CD14-positive monocyte (primary cell): ENCODE results near the gene FUT8. TPM values are rescaled to one million over a fixed set of nuclear protein-coding genes. Genes with fewer than 3 reads are reported as not detected.

Experiments used
- DNase-seq, 3 donors: peaks; one replicate each; pipeline ENCODE4 v3.0.0-alpha.2; 2011 to 2022
- H2AFZ ChIP-seq: 2 replicates; pipeline ENCODE4 v1.6.0; 2012; ENCODE audit warnings: mild to moderate bottlenecking, low read depth, low read length, inconsistent platforms; ENCODE audit not compliant: insufficient read depth, poor library complexity, severe bottlenecking
- H3K27ac ChIP-seq, 2 donors: 1 replicate in 1 of 2; 2 replicates in 1 of 2; pipeline ENCODE4 v1.5.1; 2012 to 2013; ENCODE audit warnings: low read length in 2 of 2, control low read depth in 1 of 2, inconsistent platforms in 1 of 2, low read depth in 1 of 2, mild to moderate bottlenecking in 1 of 2
- H3K27me3 ChIP-seq, 2 donors: one replicate each; pipeline versions ENCODE4 v1.6.0 to v1.6.1; 2011 to 2013; ENCODE audit warnings: low read length in 2 of 2; ENCODE audit not compliant: control insufficient read depth in 2 of 2, insufficient read depth in 2 of 2
- H3K36me3 ChIP-seq, 2 donors: replicated peaks in 1 of 2; 1 replicate in 1 of 2; 2 replicates in 1 of 2; pipeline versions ENCODE4 v1.5.1 to v1.6.1; 2012 to 2013; ENCODE audit warnings: low read length in 2 of 2, control low read depth in 1 of 2, inconsistent platforms in 1 of 2, mild to moderate bottlenecking in 1 of 2; ENCODE audit not compliant: insufficient read depth in 2 of 2, control insufficient read depth in 1 of 2
- H3K4me1 ChIP-seq, 2 donors: 1 replicate in 1 of 2; 2 replicates in 1 of 2; pipeline versions ENCODE4 v1.5.1 to v1.6.1; 2012 to 2013; ENCODE audit warnings: low read length in 2 of 2, control low read depth in 1 of 2, inconsistent platforms in 1 of 2, mild to moderate bottlenecking in 1 of 2, moderate library complexity in 1 of 2; ENCODE audit not compliant: insufficient read depth in 2 of 2, control insufficient read depth in 1 of 2
- H3K4me2 ChIP-seq: replicated peaks from 2 replicates; pipeline ENCODE3; 2012; ENCODE audit warnings: low read length, moderate library complexity, mild to moderate bottlenecking; ENCODE audit not compliant: poor library complexity, severe bottlenecking; ENCODE audit errors: extremely low read depth
- H3K4me3 ChIP-seq, 3 experiments: fragments of 200-600 bp in 1 of 3; sonication (generic) in 1 of 3; replicated peaks in 1 of 3; 1 replicate in 2 of 3; 2 replicates in 1 of 3; pipeline ENCODE4 v1.5.1; 2011 to 2013; ENCODE audit warnings: low read length in 3 of 3, mild to moderate bottlenecking in 3 of 3, control low read depth in 2 of 3, low read depth in 2 of 3, inconsistent platforms in 1 of 3, moderate library complexity in 1 of 3
- H3K79me2 ChIP-seq: 2 replicates; pipeline ENCODE4 v1.6.0; 2012; ENCODE audit warnings: mild to moderate bottlenecking, control low read depth, inconsistent platforms, low read length, moderate library complexity; ENCODE audit not compliant: insufficient read depth
- H3K9ac ChIP-seq: 2 replicates; pipeline ENCODE4 v1.6.0; 2017; ENCODE audit warnings: low read length, mild to moderate bottlenecking; ENCODE audit not compliant: insufficient read depth, poor library complexity, severe bottlenecking
- H3K9me3 ChIP-seq, 2 donors: replicated peaks in 1 of 2; 1 replicate in 1 of 2; 2 replicates in 1 of 2; pipeline versions ENCODE4 v1.5.1 to v1.6.1; 2012 to 2013; ENCODE audit warnings: low read length in 2 of 2, control low read depth in 1 of 2; ENCODE audit not compliant: control insufficient read depth in 1 of 2, insufficient read depth in 1 of 2
- H4K20me1 ChIP-seq: 2 replicates; pipeline ENCODE4 v1.6.0; 2012; ENCODE audit warnings: mild to moderate bottlenecking, low read length, control low read depth, moderate library complexity; ENCODE audit not compliant: insufficient read depth
- H3K27ac Mint-ChIP-seq, 7 donors: one replicate each; pipeline ENCODE4 v1.8.0; 2020; ENCODE audit warnings: mild to moderate bottlenecking in 7 of 7, mixed read lengths in 7 of 7, moderate library complexity in 6 of 7, inconsistent platforms in 2 of 7
- H3K27me3 Mint-ChIP-seq, 3 donors: one replicate each; pipeline ENCODE4 v1.8.0; 2021 to 2022; ENCODE audit warnings: low read depth in 3 of 3, mild to moderate bottlenecking in 3 of 3, mixed read lengths in 3 of 3, moderate library complexity in 3 of 3, inconsistent platforms in 1 of 3
- H3K36me3 Mint-ChIP-seq, 2 donors: one replicate each; pipeline ENCODE4 v1.8.0; 2020; ENCODE audit warnings: mixed read lengths in 2 of 2, inconsistent platforms in 1 of 2, mild to moderate bottlenecking in 1 of 2
- H3K4me1 Mint-ChIP-seq: one replicate; pipeline ENCODE4 v1.8.0; 2020; ENCODE audit warnings: mild to moderate bottlenecking, mixed read lengths
- H3K4me3 Mint-ChIP-seq, 2 donors: one replicate each; pipeline ENCODE4 v1.8.0; 2020; ENCODE audit warnings: mild to moderate bottlenecking in 2 of 2, mixed read lengths in 2 of 2, moderate library complexity in 1 of 2
- H3K9me3 Mint-ChIP-seq, 7 donors: one replicate each; pipeline ENCODE4 v1.8.0; 2020 to 2022; ENCODE audit warnings: mixed read lengths in 7 of 7, mild to moderate bottlenecking in 6 of 7, moderate library complexity in 6 of 7, inconsistent platforms in 2 of 7
- CTCF ChIP-seq: fragments of 200-600 bp; IDR thresholded peaks from one replicate; pipeline ENCODE4 v1.8.0; 2022; ENCODE audit warnings: antibody characterized with exemption, mild to moderate bottlenecking
- WGBS: methylation state at CpG from one replicate; pipeline ENCODE4 v1.1.5; 2013; ENCODE audit warnings: missing lambda C conversion rate; ENCODE audit not compliant: insufficient coverage; 5-methylcytosine and 5-hydroxymethylcytosine counted together
- intact Hi-C, 2 donors: fragments of 100-400 bp; cut with micrococcal nuclease; formaldehyde crosslinking; loops; one replicate each; pipeline versions ENCODE4 v1.15.0 to v1.15.1; 2023
- polyA plus RNA-seq, 3 donors: library from polyadenylated mRNA; depleted of rRNA in 1 of 3; unstranded in 2 of 3; stranded (reverse) in 1 of 3; fragments of 300-500 nt in 2 of 3; fragments of >200 nt in 1 of 3; fragmentation: Illumina TruSeq in 2 of 3; gene quantifications; 1 replicate in 2 of 3; 2 replicates in 1 of 3; pipeline ENCODE4 v1.2.3, GENCODE V29; 2012 to 2021

Gene FUT8
- polyA plus RNA-seq, 3 donors, result 1.6 to 5.1 (median 5.0) TPM

DNA sequence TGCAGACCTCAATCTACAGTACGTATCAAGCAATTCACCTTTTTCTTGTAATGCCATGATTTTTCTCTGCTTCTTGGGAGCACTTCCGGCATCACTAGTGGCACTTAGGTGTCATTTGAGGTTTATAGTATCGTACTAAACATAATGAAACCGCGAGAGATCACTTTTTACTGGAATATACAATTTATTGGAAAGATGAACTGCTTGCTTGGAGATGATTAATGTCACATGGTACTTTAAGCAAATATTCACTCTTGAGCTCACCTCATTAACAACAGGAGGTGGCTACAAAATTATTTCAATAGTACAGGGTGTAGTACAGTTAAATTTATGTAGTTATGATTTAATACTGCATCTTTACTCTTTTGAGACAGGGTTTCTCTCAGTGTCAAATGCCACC, 11.5 kb downstream of the FUT8 start:
- Histone ChIP-seq H3K9ac (no peak overlapping the region), H2AFZ (no peak overlapping the region), H3K27me3 (no peaks in the 10 kb centered on the region), H3K4me2 (no peak overlapping the region), H3K27ac (no peak overlapping the region), H3K36me3 (no peaks in the 10 kb centered on the region), H3K4me1 (no peaks in the 10 kb centered on the region), H4K20me1 (no peaks in the 10 kb centered on the region), H3K79me2 (no peaks in the 10 kb centered on the region), H3K9me3 (no peaks in the 10 kb centered on the region), H3K4me3 (no peak overlapping the region)
- Mint-ChIP-seq H3K27ac (no peak overlapping the region), H3K9me3 (peaks cover 0 to 2% (median 0%) of the 10 kb centered on the region in 7 donors), H3K36me3 (peaks cover 0 to 2% of the 10 kb centered on the region in 2 donors), H3K4me3 (no peak overlapping the region), H3K27me3 (peaks cover 0 to 2% (median 0%) of the 10 kb centered on the region in 3 donors), H3K4me1 (peaks cover 1% of the 10 kb centered on the region)
- WGBS, result 80% methylated on average over 1 of the region's 5 CpGs
- TF ChIP-seq CTCF, result no peak
- intact Hi-C loops, result no loop called here
- no peak for DNase-seq

- Histone ChIP-seq H3K4me2 (no peak overlapping the region), H3K4me1 (no peaks in the 10 kb centered on the region), H3K9ac (no peak overlapping the region), H3K27me3 (no peaks in the 10 kb centered on the region), H3K79me2 (no peaks in the 10 kb centered on the region), H2AFZ (no peak overlapping the region), H3K27ac (no peak overlapping the region), H3K9me3 (no peaks in the 10 kb centered on the region), H3K36me3 (no peaks in the 10 kb centered on the region), H4K20me1 (no peaks in the 10 kb centered on the region), H3K4me3 (no peak overlapping the region)
- Mint-ChIP-seq H3K36me3 (peaks cover 0 to 2% of the 10 kb centered on the region in 2 donors), H3K27me3 (peaks cover 0 to 2% (median 0%) of the 10 kb centered on the region in 3 donors), H3K4me1 (peaks cover 1% of the 10 kb centered on the region), H3K9me3 (peaks cover 0 to 2% (median 0%) of the 10 kb centered on the region in 7 donors), H3K4me3 (no peak overlapping the region), H3K27ac (no peak overlapping the region)
- no peak for DNase-seq
- WGBS, result no CpG with 5 or more reads among the region's 5 CpGs
- intact Hi-C loops, result no loop called here
- TF ChIP-seq CTCF, result no peak
Measured at GRCh38 chr14:65424531-65424930, 12.0 kb downstream of the FUT8 start.
